Measurements from ENCODE around the gene TCEANC2. TPM values are rescaled to one million over a fixed set of nuclear protein-coding genes. Genes with fewer than 3 reads are reported as not detected.
"Not testable (repeated sequence)": the region's sequence is repeated elsewhere in the genome, so short reads cannot be mapped to it uniquely, and the experiment has no call there.

The TCEANC2 gene
- polyA plus RNA-seq, 1 experiment, result 4.1 TPM

DNA sequence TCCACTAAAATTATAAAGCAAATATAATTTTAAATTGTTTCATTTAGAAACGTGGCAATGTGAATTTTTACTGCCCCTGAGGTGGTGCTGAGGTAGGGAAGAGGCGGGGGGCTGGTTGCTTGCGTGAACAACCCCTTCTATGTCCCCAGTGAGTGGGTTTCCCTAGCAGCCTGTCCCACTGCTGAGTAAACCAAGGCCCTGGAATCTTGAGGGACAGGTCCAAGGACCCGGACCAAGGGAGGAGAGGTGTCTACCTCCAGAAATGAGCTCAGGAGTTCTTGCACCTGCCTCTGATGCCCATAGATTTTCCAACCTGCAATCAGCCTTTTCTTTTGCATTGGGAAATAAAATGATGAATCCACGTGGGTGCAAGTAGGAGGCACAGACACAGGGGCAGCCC lies 34.8 kb upstream of the TCEANC2 start:
- TF ChIP-seq, protein P1, sequence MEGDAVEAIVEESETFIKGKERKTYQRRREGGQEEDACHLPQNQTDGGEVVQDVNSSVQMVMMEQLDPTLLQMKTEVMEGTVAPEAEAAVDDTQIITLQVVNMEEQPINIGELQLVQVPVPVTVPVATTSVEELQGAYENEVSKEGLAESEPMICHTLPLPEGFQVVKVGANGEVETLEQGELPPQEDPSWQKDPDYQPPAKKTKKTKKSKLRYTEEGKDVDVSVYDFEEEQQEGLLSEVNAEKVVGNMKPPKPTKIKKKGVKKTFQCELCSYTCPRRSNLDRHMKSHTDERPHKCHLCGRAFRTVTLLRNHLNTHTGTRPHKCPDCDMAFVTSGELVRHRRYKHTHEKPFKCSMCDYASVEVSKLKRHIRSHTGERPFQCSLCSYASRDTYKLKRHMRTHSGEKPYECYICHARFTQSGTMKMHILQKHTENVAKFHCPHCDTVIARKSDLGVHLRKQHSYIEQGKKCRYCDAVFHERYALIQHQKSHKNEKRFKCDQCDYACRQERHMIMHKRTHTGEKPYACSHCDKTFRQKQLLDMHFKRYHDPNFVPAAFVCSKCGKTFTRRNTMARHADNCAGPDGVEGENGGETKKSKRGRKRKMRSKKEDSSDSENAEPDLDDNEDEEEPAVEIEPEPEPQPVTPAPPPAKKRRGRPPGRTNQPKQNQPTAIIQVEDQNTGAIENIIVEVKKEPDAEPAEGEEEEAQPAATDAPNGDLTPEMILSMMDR (IDR thresholded peaks at IDR 0.05; ENCODE audit: insufficient read depth, low read depth, low read length), result no peak
- CTCF ChIA-PET, result interaction anchor here (1.2 to 1.6 kb wide), 3 partner anchors 11 to 158 kb away, joined by 3 to 4 read pairs (median 3); no protein-coding TSS in a partner anchor

DNA sequence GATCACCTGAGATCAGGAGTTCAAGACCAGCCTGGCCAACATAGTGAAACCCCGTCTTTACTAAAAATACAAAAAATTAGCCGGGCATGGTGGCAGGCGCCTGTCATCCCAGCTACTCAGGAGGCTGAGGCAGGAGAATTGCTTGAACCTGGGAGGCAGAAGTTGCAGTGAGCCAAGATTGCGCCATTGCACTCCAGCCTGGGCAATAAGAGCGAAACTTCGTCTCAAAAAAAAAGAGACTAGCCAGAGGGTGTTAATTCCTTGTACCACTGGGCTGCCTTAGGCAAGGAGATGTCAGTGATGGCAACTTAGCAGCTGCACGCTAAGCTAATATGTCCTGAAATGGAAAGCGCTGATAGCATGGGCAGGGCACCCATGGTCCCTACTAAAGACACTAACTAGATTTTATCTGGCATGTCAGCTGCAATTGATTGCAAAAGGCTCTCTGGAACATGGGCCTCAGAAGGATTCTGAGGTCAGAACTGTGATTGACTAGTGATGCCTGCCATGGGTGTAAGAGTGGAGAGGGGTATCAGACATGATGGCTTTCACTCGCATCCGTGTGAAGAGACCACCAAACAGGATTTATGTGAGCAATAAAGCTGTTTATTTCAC lies 33.7 kb upstream of the TCEANC2 start:
- POLR2A ChIA-PET, result not testable (repeated sequence)

More for the DNA sequence above, 34.8 kb upstream of the TCEANC2 start:
- Histone ChIP-seq H3K4me3 (ENCODE audit: low read depth, low read length) (no peak overlapping the region), H3K36me3 (ENCODE audit: control insufficient read depth, insufficient read depth, low read length) (no peaks in the 10 kb centered on the region), H3K27me3 (ENCODE audit: control insufficient read depth, insufficient read depth, low read length) (peaks cover 9% of the 10 kb centered on the region)
- POLR2A ChIA-PET, result no interaction called here
- no peak for DNase-seq (ENCODE audit: low read depth)

DNA sequence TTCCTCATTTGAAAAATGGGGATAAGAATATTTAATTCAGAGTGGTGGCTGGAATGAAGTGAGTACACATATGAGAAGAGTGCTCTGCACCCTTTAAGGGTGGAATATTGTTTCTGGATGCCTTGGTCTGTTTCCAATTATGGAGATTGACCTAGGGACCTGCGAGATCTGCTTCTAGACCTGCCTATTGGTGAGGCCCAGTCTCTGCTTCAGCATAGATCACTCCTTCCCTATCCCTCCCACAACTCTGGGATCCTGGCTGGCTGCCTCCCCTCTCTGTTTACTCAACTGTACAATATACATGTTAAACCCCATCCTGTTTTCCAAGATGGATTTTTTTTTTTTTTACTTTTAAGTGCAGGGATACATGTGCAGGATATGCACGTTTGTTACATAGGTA lies 29.1 kb upstream of the TCEANC2 start:
- DNase-seq (ENCODE audit: low read depth), result no peak
- Histone ChIP-seq H3K36me3 (ENCODE audit: control insufficient read depth, insufficient read depth, low read length) (no peaks in the 10 kb centered on the region), H3K27me3 (ENCODE audit: control insufficient read depth, insufficient read depth, low read length) (no peaks in the 10 kb centered on the region), H3K4me3 (ENCODE audit: low read depth, low read length) (no peak overlapping the region)
- POLR2A ChIA-PET, result no interaction called here
- TF ChIP-seq, protein P1 (IDR thresholded peaks at IDR 0.05; ENCODE audit: insufficient read depth, low read depth, low read length), result no peak
- CTCF ChIA-PET, result no interaction called here

More for the DNA sequence above, 33.7 kb upstream of the TCEANC2 start:
- DNase-seq (ENCODE audit: low read depth); H3K27me3 ChIP-seq (ENCODE audit: control insufficient read depth, insufficient read depth, low read length); H3K4me3 ChIP-seq (ENCODE audit: low read depth, low read length); H3K36me3 ChIP-seq (ENCODE audit: control insufficient read depth, insufficient read depth, low read length): not testable (repeated sequence)
- CTCF ChIA-PET, result interaction anchor here (1.6 kb wide), 1 partner anchor 12 kb away, joined by 3 read pairs; no protein-coding TSS in a partner anchor

DNA sequence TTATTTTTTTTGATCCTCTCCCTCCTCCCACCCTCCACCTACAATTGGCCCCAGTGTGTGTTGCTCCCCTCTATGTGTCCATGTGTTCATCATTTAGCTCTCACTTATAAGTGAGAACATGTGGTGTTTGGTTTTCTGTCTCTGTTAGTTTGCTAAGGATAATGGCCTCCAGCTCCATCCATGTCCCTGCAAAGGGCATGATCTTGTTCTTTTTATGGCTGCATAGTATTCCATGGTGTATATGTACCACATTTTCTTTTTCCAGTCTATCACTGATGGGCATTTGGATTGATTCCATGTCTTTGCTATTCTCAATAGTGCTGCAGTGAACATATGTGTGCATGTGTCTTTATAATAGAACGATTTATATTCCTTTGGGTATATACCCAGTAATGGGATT lies 28.6 kb upstream of the TCEANC2 start:
- H3K27me3 ChIP-seq (ENCODE audit: control insufficient read depth, insufficient read depth, low read length); H3K4me3 ChIP-seq (ENCODE audit: low read depth, low read length); H3K36me3 ChIP-seq (ENCODE audit: control insufficient read depth, insufficient read depth, low read length); POLR2A ChIA-PET; CTCF ChIA-PET; DNase-seq (ENCODE audit: low read depth): not testable (repeated sequence)

DNA sequence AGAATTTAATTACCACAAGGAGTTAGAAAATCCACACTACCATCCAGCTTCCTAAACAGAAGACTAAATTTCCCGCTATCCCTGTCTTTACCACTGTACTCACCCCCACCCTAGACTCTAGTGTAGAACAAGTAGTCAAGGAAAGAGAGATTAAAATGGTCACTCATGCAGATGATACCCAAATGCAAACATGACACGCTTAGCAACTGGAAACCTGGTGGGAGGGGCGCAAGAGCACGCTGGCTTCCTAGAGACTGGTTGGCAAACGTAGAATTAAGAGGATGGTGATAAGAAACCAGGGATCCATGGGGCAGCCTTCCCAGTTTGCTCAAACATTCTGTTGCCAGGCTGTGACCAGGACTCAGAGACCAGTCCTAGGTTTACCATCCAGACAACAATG lies 25.6 kb upstream of the TCEANC2 start:
- no peaks in the 10 kb centered on the region for H3K36me3 ChIP-seq (ENCODE audit: control insufficient read depth, insufficient read depth, low read length)
- no peak for DNase-seq (ENCODE audit: low read depth)
- CTCF ChIA-PET, result interaction anchor here (0.7 kb wide), 1 partner anchor 117 kb away, joined by 3 read pairs; no protein-coding TSS in a partner anchor
- POLR2A ChIA-PET, result no interaction called here
- H3K27me3 ChIP-seq (ENCODE audit: control insufficient read depth, insufficient read depth, low read length), result no peaks in the 10 kb centered on the region
- H3K4me3 ChIP-seq (ENCODE audit: low read depth, low read length), result no peak overlapping the region
- TF ChIP-seq, protein P1 (IDR thresholded peaks at IDR 0.05; ENCODE audit: insufficient read depth, low read depth, low read length), result no peak

DNA sequence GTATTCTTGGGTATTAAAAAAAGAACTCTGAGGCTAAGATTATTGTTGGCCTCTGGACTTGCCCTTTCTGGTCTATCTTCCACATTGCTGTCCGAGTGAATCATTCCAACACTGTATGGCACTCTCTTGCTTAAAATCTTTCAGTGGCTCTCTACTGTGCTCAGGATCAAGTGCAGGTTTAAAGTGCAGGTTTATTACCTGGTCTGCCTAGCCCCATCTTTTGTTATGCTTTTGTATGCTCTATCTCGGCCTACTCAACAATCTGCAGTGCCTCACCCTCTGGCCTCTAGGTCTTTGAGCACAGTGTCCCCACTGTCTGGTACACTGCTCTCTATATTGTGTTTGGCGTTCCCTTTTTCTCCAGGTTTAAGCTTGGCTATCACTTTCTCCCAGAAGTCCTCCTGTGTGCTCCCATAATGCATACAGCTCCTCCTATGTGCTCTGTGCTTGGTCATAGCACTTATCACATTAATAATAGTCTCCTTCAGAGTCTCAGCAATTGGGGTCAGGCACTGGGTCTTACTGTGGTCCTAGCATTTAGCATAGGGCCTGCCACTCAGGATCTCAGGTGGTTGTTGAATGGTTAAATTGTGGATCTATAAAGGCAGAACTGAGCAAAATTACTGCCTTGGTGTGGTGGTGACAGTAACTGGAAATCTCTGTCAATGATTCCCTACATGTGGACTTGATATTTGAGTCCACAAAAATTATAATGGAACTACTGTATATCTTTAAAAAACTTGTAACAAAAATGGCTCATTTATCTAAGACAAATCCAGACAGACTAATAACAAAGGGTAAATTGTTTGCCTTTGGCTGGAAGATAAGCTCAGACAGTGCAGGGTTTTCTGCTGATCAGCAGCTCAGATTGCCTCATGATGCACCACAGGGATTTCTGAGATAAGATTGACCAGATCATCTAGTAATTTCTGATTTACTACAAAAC lies 24.8 kb upstream of the TCEANC2 start:
- Histone ChIP-seq H3K4me3 (ENCODE audit: low read depth, low read length) (no peak overlapping the region), H3K27me3 (ENCODE audit: control insufficient read depth, insufficient read depth, low read length) (no peaks in the 10 kb centered on the region), H3K36me3 (ENCODE audit: control insufficient read depth, insufficient read depth, low read length) (no peaks in the 10 kb centered on the region; the same call in none of the 2 replicates)
- POLR2A ChIA-PET, result no interaction called here
- TF ChIP-seq, protein P1 (IDR thresholded peaks at IDR 0.05; ENCODE audit: insufficient read depth, low read depth, low read length), result no peak
- DNase-seq (ENCODE audit: low read depth), result no peak
- CTCF ChIA-PET, result interaction anchor here (1.0 kb wide), 1 partner anchor 150 kb away, joined by 3 read pairs; no protein-coding TSS in a partner anchor

Measured in BJ (cell line).